Right lobe of liver (tissue), 4 donors: ENCODE measurements around the gene GNB3.

Experiments used
- POLR2A ChIP-seq: fragments of 450-650 bp; IDR thresholded peaks from one replicate; pipeline ENCODE4 v1.6.1; 2017; ENCODE audit warnings: antibody characterized with exemption, mild to moderate bottlenecking
- TF ChIP-seq, protein P1 (sequence below), 4 donors: fragments of 200-600 bp in 3 of 4; fragments of 450-650 bp in 1 of 4; IDR thresholded peaks; one replicate each; pipeline versions ENCODE4 v1.5.1 to v1.8.0; 2016 to 2022; ENCODE audit warnings: antibody characterized with exemption in 4 of 4, mild to moderate bottlenecking in 2 of 4
- donor health status: DM: no; HTN: no; CAD: no.
- donor health status: DM: no; HTN: no; CAD: no.
- donor health status: DM: no; HTN: yes; CAD: no.

DNA sequence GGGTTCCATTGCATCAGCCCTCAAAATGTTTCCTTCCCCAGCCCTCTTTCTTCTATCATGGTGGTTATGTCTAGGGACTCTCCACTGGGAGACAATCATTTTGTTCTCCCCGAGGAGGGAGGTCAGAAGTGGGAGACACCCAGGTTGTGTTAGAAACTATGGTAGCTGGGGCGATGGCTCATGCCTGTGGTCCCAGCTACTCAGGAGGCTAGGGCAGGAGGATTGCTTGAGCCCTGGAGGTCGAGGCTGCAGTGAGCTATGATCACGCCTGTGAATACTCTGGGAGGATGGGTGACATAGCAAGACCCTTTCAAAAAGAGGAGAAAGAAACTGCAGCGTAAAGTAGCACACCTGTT is 50.9 kb downstream of the GNB3 start:
- TF ChIP-seq, protein P1, sequence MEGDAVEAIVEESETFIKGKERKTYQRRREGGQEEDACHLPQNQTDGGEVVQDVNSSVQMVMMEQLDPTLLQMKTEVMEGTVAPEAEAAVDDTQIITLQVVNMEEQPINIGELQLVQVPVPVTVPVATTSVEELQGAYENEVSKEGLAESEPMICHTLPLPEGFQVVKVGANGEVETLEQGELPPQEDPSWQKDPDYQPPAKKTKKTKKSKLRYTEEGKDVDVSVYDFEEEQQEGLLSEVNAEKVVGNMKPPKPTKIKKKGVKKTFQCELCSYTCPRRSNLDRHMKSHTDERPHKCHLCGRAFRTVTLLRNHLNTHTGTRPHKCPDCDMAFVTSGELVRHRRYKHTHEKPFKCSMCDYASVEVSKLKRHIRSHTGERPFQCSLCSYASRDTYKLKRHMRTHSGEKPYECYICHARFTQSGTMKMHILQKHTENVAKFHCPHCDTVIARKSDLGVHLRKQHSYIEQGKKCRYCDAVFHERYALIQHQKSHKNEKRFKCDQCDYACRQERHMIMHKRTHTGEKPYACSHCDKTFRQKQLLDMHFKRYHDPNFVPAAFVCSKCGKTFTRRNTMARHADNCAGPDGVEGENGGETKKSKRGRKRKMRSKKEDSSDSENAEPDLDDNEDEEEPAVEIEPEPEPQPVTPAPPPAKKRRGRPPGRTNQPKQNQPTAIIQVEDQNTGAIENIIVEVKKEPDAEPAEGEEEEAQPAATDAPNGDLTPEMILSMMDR (IDR thresholded peaks at IDR 0.05) = no peak
- no peak for TF ChIP-seq POLR2A
